K562 (cell line): ENCODE measurements around the gene TRIP11. TPM values are rescaled to one million over a fixed set of nuclear protein-coding genes. Genes with fewer than 3 reads are reported as not detected.

ENCODE experiments used
- ATAC-seq: fragments of 200-7000 bp; cut with Tn5 transposase; 3 replicates; pipeline ENCODE4 v1.9.1; 2020; ENCODE audit warnings: moderate library complexity
- BruUV-seq: library from RNA; stranded (reverse); fragments of 400-500 nt; replicated peaks from 2 replicates; lab custom pipeline; 2021; lab: Mats Ljungman, UMichigan
- CTCF ChIA-PET: fragments of 300-600 bp; formaldehyde crosslinking; extraction: SDS; loops from one replicate; lab custom pipeline; 2021; ENCODE audit warnings: low intra/inter-chr PET ratio; lab: Yijun Ruan, JAX
- POLR2A ChIA-PET: fragments of 300-600, 350-650 bp; sonication (Branson Sonifier 250); formaldehyde crosslinking; extraction: SDS; loops from one replicate; lab custom pipeline; 2021; ENCODE audit warnings: antibody characterized with exemption, inconsistent platforms; lab: Yijun Ruan, JAX
- DNase-seq, 4 experiments: peaks; one replicate each; pipeline versions ENCODE4 v3.0.0 to v3.0.0-alpha.2; 2011 to 2018; ENCODE audit warnings: low spot score in 3 of 4, mixed read lengths in 3 of 4; ENCODE audit errors: extremely low read depth in 1 of 4
- FAIRE-seq: peaks from 2 replicates; lab custom pipeline; 2011; peaks lifted over from hg19 to GRCh38; lab: Jason Lieb, UNC
- H2AFZ ChIP-seq: 2 replicates; pipeline ENCODE4 v1.6.0; 2011; ENCODE audit warnings: low read depth, low read length, control low read depth, inconsistent platforms
- H3K27ac ChIP-seq: fragments of 200-600 bp; 3 replicates; pipeline ENCODE4 v1.8.0; 2011; ENCODE audit warnings: low read depth, mild to moderate bottlenecking, control low read depth, inconsistent platforms, low read length, moderate library complexity, mixed read lengths; ENCODE audit errors: extremely low read depth
- H3K27me3 ChIP-seq, 2 experiments: fragments of 300-600 bp in 1 of 2; 2 replicates in 1 of 2; 3 replicates in 1 of 2; pipeline versions ENCODE4 v1.6.0 to v1.8.0; 2011; ENCODE audit warnings: inconsistent platforms in 2 of 2, low read length in 2 of 2, mild to moderate bottlenecking in 1 of 2, mixed read lengths in 1 of 2, moderate library complexity in 1 of 2; ENCODE audit not compliant: control insufficient read depth in 2 of 2, insufficient read depth in 2 of 2
- H3K36me3 ChIP-seq: fragments of 300-600 bp; 3 replicates; pipeline ENCODE4 v1.8.0; 2011; ENCODE audit warnings: mild to moderate bottlenecking, low read length, inconsistent platforms; ENCODE audit not compliant: control insufficient read depth, insufficient read depth
- H3K4me1 ChIP-seq, 2 experiments: fragments of 200-600 bp in 1 of 2; replicated peaks in 1 of 2; 2 replicates in 1 of 2; 3 replicates in 1 of 2; pipeline versions ENCODE4 v1.5.1 to v1.8.0; 2011; ENCODE audit warnings: inconsistent platforms in 2 of 2, low read length in 2 of 2, mild to moderate bottlenecking in 1 of 2, mixed read lengths in 1 of 2, moderate library complexity in 1 of 2; ENCODE audit not compliant: control insufficient read depth in 2 of 2, insufficient read depth in 2 of 2
- H3K4me2 ChIP-seq: 2 replicates; pipeline ENCODE4 v1.6.1; 2011; ENCODE audit warnings: low read length, control low read depth, inconsistent platforms, mixed read lengths; ENCODE audit not compliant: insufficient read depth
- H3K4me3 ChIP-seq: fragments of 200-600 bp; sonication (generic), shearing (Covaris generic); 2 replicates; pipeline ENCODE4 v1.5.1; 2016; ENCODE audit warnings: control low read depth, inconsistent platforms
- H3K79me2 ChIP-seq: fragments of 200-600 bp; 3 replicates; pipeline ENCODE4 v1.8.0; 2011; ENCODE audit warnings: low read length, inconsistent platforms; ENCODE audit not compliant: control insufficient read depth, insufficient read depth
- H3K9ac ChIP-seq, 2 experiments: 2 replicates each; pipeline versions ENCODE4 v1.6.0 to v1.6.1; 2011; ENCODE audit warnings: low read depth in 2 of 2, low read length in 2 of 2, control low read depth in 1 of 2, inconsistent platforms in 1 of 2, mild to moderate bottlenecking in 1 of 2, mixed read lengths in 1 of 2; ENCODE audit not compliant: insufficient read depth in 1 of 2
- H3K9me1 ChIP-seq: one replicate; pipeline ENCODE4 v1.6.0; 2011; ENCODE audit warnings: inconsistent platforms, mild to moderate bottlenecking, low read length, moderate library complexity; ENCODE audit not compliant: control insufficient read depth, insufficient read depth
- H3K9me3 ChIP-seq: replicated peaks from 2 replicates; pipeline ENCODE4 v1.5.1; 2011; ENCODE audit warnings: low read depth, low read length, inconsistent platforms; ENCODE audit not compliant: control insufficient read depth, insufficient read depth
- H4K20me1 ChIP-seq: replicated peaks from 2 replicates; pipeline ENCODE4 v1.6.1; 2011; ENCODE audit warnings: low read length, inconsistent platforms, mixed read lengths; ENCODE audit not compliant: control insufficient read depth, insufficient read depth
- CBX2 ChIP-seq: fragments of 200-600 bp; sonication (generic); IDR thresholded peaks from one replicate; pipeline ENCODE4 v1.6.1; 2012; ENCODE audit warnings: mild to moderate bottlenecking, low read length, inconsistent platforms; ENCODE audit not compliant: insufficient read depth, poor library complexity, severe bottlenecking
- ZNF668 ChIP-seq: fragments of 250-450 bp; sonication (Bioruptor Pico); IDR thresholded peaks from 2 replicates; pipeline ENCODE4 v1.8.0; 2022; ENCODE audit warnings: mild to moderate bottlenecking, inconsistent platforms
- WGBS: fragments of 100-300 bp; shearing (Covaris generic); methylation state at CpG from one replicate; pipeline ENCODE4 v1.1.6; 2016; ENCODE audit warnings: low coverage, mixed read lengths; ENCODE audit not compliant: insufficient coverage; ENCODE audit errors: missing lambda C conversion rate; 5-methylcytosine and 5-hydroxymethylcytosine counted together
- in situ Hi-C: fragments of 300-500 bp; cut with MboI; formaldehyde crosslinking; loops from 4 replicates; pipeline ENCODE4 v1.15.0; 2018; ENCODE audit warnings: inconsistent platforms, mixed read lengths
- intact Hi-C: fragments of 100-400 bp; cut with micrococcal nuclease; formaldehyde crosslinking; loops from 2 replicates; pipeline ENCODE4 v1.14.2; 2022
- polyA plus RNA-seq, 8 experiments: library from polyadenylated mRNA; depleted of rRNA in 4 of 8; stranded (reverse) in 5 of 8; unstranded in 3 of 8; fragments of >200 nt; fragmentation: Nextera tagmentation in 2 of 8; fragmentation: Illumina TruSeq in 1 of 8; extraction: Ambion mirVana in 2 of 8; extraction: Trizol in 1 of 8; gene quantifications; 2 replicates each; pipeline versions ENCODE4 v1.2.1 to v1.2.3, GENCODE V29; 2011 to 2014; ENCODE audit warnings: inconsistent platforms in 1 of 8, missing spikeins in 1 of 8
- total RNA-seq, 7 experiments: library from RNA; depleted of rRNA in 6 of 7; stranded (reverse); fragments of >200 nt in 6 of 7; fragmentation: Illumina TruSeq in 2 of 7; extraction: Trizol in 2 of 7; gene quantifications; 2 replicates each; pipeline versions ENCODE4 v1.2.1 to v1.2.3, GENCODE V29; 2011 to 2021; ENCODE audit warnings: low replicate concordance in 1 of 7

TRIP11 gene
- total and polyA plus RNA-seq, 9 of the 15 experiments (the other 6 are each of a cell fraction or from before 2014, with no cell fraction given), result 4.0 to 20.0 (median 10.9) TPM

DNA sequence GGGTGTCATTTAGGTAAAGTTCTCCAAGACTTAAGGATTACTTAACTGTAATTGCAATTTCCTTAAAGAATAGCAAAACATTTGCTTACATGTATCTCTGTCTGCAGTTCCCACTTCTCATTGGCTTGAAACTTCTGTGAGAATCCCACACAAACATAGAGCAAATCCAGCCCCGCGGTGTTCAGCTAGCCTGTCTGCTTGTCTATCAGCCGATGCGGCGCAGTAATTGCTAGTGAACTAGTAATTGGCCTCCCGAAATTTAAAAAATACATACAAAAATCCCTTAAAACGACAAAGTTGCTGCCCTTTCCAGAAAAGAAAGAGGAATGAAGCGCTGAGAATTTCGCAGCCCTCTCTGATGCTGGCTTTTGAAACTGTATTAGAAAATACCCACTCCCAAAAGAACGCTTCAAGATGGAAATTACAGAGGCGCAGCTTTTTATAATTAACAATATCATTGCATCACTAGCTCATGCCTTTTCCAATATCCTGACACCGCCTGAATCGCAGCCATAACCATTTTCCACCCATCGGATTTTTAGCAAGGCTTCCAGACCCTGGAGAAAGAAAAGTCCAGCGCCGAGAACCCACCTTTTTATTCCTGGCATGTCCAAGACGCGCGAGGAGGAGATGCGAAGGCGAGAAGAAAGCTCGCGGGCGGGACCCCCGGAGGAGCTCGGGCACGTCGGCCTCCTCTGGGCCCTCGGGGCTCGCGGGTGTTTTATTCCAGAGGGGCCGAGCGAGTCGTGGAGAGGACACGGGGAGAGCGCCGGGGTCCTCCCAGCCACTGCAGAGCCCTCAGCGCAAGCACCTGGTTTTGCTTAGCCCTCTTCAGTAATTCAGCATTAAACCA is 93.0 kb downstream of the TRIP11 start:
- FAIRE-seq (no peak), ATAC-seq (no peak), DNase-seq (no peak)
- no peaks in the 10 kb centered on the region for H3K9me1 ChIP-seq
- POLR2A ChIA-PET, result interaction anchor here (0.8 kb wide), 1 partner anchor 29 kb away, joined by 4 read pairs; no protein-coding TSS in a partner anchor
- 21% methylated on average over 18 of the region's 38 CpGs for WGBS
- CTCF ChIA-PET, result no interaction called here
- no peak overlapping the region for H3K4me3 ChIP-seq
- no peak overlapping the region for H3K4me2 ChIP-seq
- no peaks in the 10 kb centered on the region for H3K79me2 ChIP-seq
- no peak overlapping the region for H3K9ac ChIP-seq
- no peak overlapping the region for H3K27ac ChIP-seq
- no peak overlapping the region for H2AFZ ChIP-seq
- peaks cover 20 to 27% of the 10 kb centered on the region in 2 experiments for H3K27me3 ChIP-seq
- H3K36me3 ChIP-seq, result no peaks in the 10 kb centered on the region
- BruUV-seq, result no TSS peak
- intact Hi-C loops (no loop called here), in situ Hi-C loops (no loop called here)
- H4K20me1 ChIP-seq, result no peaks in the 10 kb centered on the region
- no peaks in the 10 kb centered on the region for H3K9me3 ChIP-seq
- peaks cover 0 to 7% of the 10 kb centered on the region in 2 experiments; a peak in 1 of 5 replicates for H3K4me1 ChIP-seq
- TF ChIP-seq ZNF668 (CRISPR knock-in tag), result no peak
- TF ChIP-seq CBX2, result peak; percentile 62
